ENCODE measurements around the gene PLTP. TPM values are rescaled to one million over a fixed set of nuclear protein-coding genes. Genes with fewer than 3 reads are reported as not detected.

Gene PLTP
- total and polyA plus RNA-seq, 2 donors (not counting 3 experiments of a cell fraction or from before 2014, with no cell fraction given): 62.1 to 118 TPM

- no peak overlapping the region for H3K4me3 ChIP-seq (replicated peaks in 1 of 3; ENCODE audit: insufficient read depth in 1 of 3, low read depth in 1 of 3, low read length in 3 of 3)
- no peaks in the 10 kb centered on the region for H3K79me2 ChIP-seq (ENCODE audit: control insufficient read depth, insufficient read depth, low read length)
- H2AFZ ChIP-seq (ENCODE audit: low read depth, low read length): no peak overlapping the region
- H4K20me1 ChIP-seq (replicated peaks; ENCODE audit: control insufficient read depth, extremely low read depth, insufficient read depth, low read length): no peaks in the 10 kb centered on the region
- POLR2A ChIA-PET: no interaction called here
- no peaks in the 10 kb centered on the region for H3K4me1 ChIP-seq (ENCODE audit: control insufficient read depth, extremely low read depth, insufficient read depth, low read length)
- no TSS peak for BruUV-seq (replicated peaks)
- H3K9me1 ChIP-seq (replicated peaks; ENCODE audit: control insufficient read depth, extremely low read depth, insufficient read depth, low read length): no peaks in the 10 kb centered on the region
- no peaks in the 10 kb centered on the region for H3K27me3 ChIP-seq (ENCODE audit: control insufficient read depth in 2 of 2, insufficient read depth in 2 of 2, low read length in 2 of 2)
- no peak overlapping the region for H3K4me2 ChIP-seq (ENCODE audit: insufficient read depth, low read length)
- DNase-seq (ENCODE audit: low read depth, low spot score) (no peak), FAIRE-seq (peak; percentile 48)
- CTCF ChIA-PET: no interaction called here
- H3K36me3 ChIP-seq (ENCODE audit: control insufficient read depth in 2 of 2, extremely low read depth in 1 of 2, insufficient read depth in 2 of 2, low read length in 2 of 2): peaks cover 0 to 7% of the 10 kb centered on the region in 2 experiments
- intact Hi-C loops (cut with micrococcal nuclease) (no loop called here), dilution Hi-C loops (cut with MboI; ENCODE audit: extremely low pct_ligation_motif_present, low sequenced_read_pairs) (no loop called here)
- no peak overlapping the region for H3K27ac ChIP-seq (ENCODE audit: insufficient read depth, low read depth, low read length)
- H3K9me3 ChIP-seq (replicated peaks; ENCODE audit: control insufficient read depth, insufficient read depth, low read length): no peaks in the 10 kb centered on the region
- no peak overlapping the region for H3K9ac ChIP-seq (replicated peaks; ENCODE audit: extremely low read depth, insufficient read depth, low read length)
- TF ChIP-seq GATA2 (IDR thresholded peaks at IDR 0.05; ENCODE audit: insufficient read depth, insufficient read length, low read depth, low read length): no peak
- no peak for TF ChIP-seq CTCF (IDR thresholded peaks at IDR 0.05; ENCODE audit: extremely low read depth in 1 of 2, insufficient read depth in 1 of 2, low read depth in 1 of 2, low read length in 2 of 2)
- no peak for TF ChIP-seq POLR2AphosphoS5 (IDR thresholded peaks at IDR 0.05; ENCODE audit: insufficient read depth, low read depth, low read length)
- TF ChIP-seq MYC (IDR thresholded peaks at IDR 0.05; ENCODE audit: low read depth, low read length): no peak
- TF ChIP-seq MAX (IDR thresholded peaks at IDR 0.05; ENCODE audit: insufficient read depth, insufficient read length): no peak
- TF ChIP-seq POLR2A (IDR thresholded peaks at IDR 0.05; ENCODE audit: low read depth, low read length): no peak
Measured at GRCh38 chr20:45872626-45873025, 39.3 kb downstream of the PLTP start.

- FAIRE-seq (no peak), DNase-seq (ENCODE audit: low read depth, low spot score) (peak; percentile 17)
- CTCF ChIA-PET: interaction anchor here (1.9 to 2.0 kb wide), 2 partner anchors 23 to 44 kb away, joined by 5 to 6 read pairs; partner anchors contain the start of genes CTSA and NEURL2
- BruUV-seq (replicated peaks): no TSS peak
- Histone ChIP-seq H3K4me2 (ENCODE audit: insufficient read depth, low read length) (no peak overlapping the region), H3K36me3 (ENCODE audit: control insufficient read depth in 2 of 2, extremely low read depth in 1 of 2, insufficient read depth in 2 of 2, low read length in 2 of 2) (no peaks in the 10 kb centered on the region), H3K4me1 (ENCODE audit: control insufficient read depth, extremely low read depth, insufficient read depth, low read length) (no peaks in the 10 kb centered on the region), H3K79me2 (ENCODE audit: control insufficient read depth, insufficient read depth, low read length) (no peaks in the 10 kb centered on the region), H3K27me3 (ENCODE audit: control insufficient read depth in 2 of 2, insufficient read depth in 2 of 2, low read length in 2 of 2) (no peaks in the 10 kb centered on the region), H2AFZ (ENCODE audit: low read depth, low read length) (no peak overlapping the region), H3K27ac (ENCODE audit: insufficient read depth, low read depth, low read length) (no peak overlapping the region), H4K20me1 (replicated peaks; ENCODE audit: control insufficient read depth, extremely low read depth, insufficient read depth, low read length) (no peaks in the 10 kb centered on the region), H3K9ac (replicated peaks; ENCODE audit: extremely low read depth, insufficient read depth, low read length) (no peak overlapping the region), H3K9me1 (replicated peaks; ENCODE audit: control insufficient read depth, extremely low read depth, insufficient read depth, low read length) (no peaks in the 10 kb centered on the region), H3K4me3 (replicated peaks in 1 of 3; ENCODE audit: insufficient read depth in 1 of 3, low read depth in 1 of 3, low read length in 3 of 3) (no peak overlapping the region), H3K9me3 (replicated peaks; ENCODE audit: control insufficient read depth, insufficient read depth, low read length) (no peaks in the 10 kb centered on the region)
- no peak for TF ChIP-seq JUN (IDR thresholded peaks at IDR 0.05; ENCODE audit: borderline replicate concordance, insufficient read depth, insufficient read length, low read depth)
- TF ChIP-seq CTCF (IDR thresholded peaks at IDR 0.05; ENCODE audit: extremely low read depth in 1 of 2, insufficient read depth in 1 of 2, low read depth in 1 of 2, low read length in 2 of 2): no peak
- POLR2A ChIA-PET: interaction anchor here (2.2 kb wide), 1 partner anchor 13 kb away, joined by 9 read pairs; the partner anchor contains the start of gene ZSWIM1
- intact Hi-C loops (cut with micrococcal nuclease): no loop called here
- dilution Hi-C loops (cut with MboI; ENCODE audit: extremely low pct_ligation_motif_present, low sequenced_read_pairs): no loop called here
Measured at GRCh38 chr20:45867819-45868176, 44.2 kb downstream of the PLTP start.
